Astrocyte (in vitro differentiated cells and primary cell): ENCODE results near the gene CDYL. TPM values are rescaled to one million over a fixed set of nuclear protein-coding genes. Genes with fewer than 3 reads are reported as not detected.

Experiments
- DNase-seq: peaks from one replicate; pipeline ENCODE4 v3.0.0-alpha.2; 2010; ENCODE audit warnings: low read depth
- FAIRE-seq: peaks from 2 replicates; lab custom pipeline; 2011; peaks lifted over from hg19 to GRCh38; lab: Jason Lieb, UNC
- H2AFZ ChIP-seq: 2 replicates; pipeline ENCODE4 v1.6.0; 2012; ENCODE audit warnings: low read depth, low read length, inconsistent platforms
- H3K27ac ChIP-seq: 2 replicates; pipeline ENCODE4 v1.5.1; 2011; ENCODE audit warnings: low read depth, low read length, inconsistent platforms
- H3K27me3 ChIP-seq: 2 replicates; pipeline ENCODE4 v1.6.0; 2011; ENCODE audit warnings: low read length, inconsistent platforms; ENCODE audit not compliant: insufficient read depth
- H3K36me3 ChIP-seq: 2 replicates; pipeline ENCODE4 v1.5.1; 2011; ENCODE audit warnings: low read length, inconsistent platforms; ENCODE audit not compliant: insufficient read depth
- H3K4me1 ChIP-seq: 2 replicates; pipeline ENCODE4 v1.5.1; 2011; ENCODE audit warnings: low read length, inconsistent platforms; ENCODE audit not compliant: insufficient read depth
- H3K4me2 ChIP-seq: 2 replicates; pipeline ENCODE4 v1.6.0; 2012; ENCODE audit warnings: low read length, inconsistent platforms
- H3K4me3 ChIP-seq: 2 replicates; pipeline ENCODE4 v1.5.1; 2011; ENCODE audit warnings: low read depth, mild to moderate bottlenecking, low read length, inconsistent platforms; ENCODE audit not compliant: insufficient read depth
- H3K79me2 ChIP-seq: 2 replicates; pipeline ENCODE4 v1.6.0; 2012; ENCODE audit warnings: mild to moderate bottlenecking, low read length, inconsistent platforms; ENCODE audit not compliant: insufficient read depth
- H3K9ac ChIP-seq: 2 replicates; pipeline ENCODE4 v1.6.0; 2012; ENCODE audit warnings: mild to moderate bottlenecking, low read length, inconsistent platforms
- H3K9me3 ChIP-seq: 2 replicates; pipeline ENCODE4 v1.5.1; 2012; ENCODE audit warnings: low read depth, mild to moderate bottlenecking, low read length, inconsistent platforms; ENCODE audit not compliant: insufficient read depth
- H4K20me1 ChIP-seq: 2 replicates; pipeline ENCODE4 v1.6.0; 2012; ENCODE audit warnings: low read length, inconsistent platforms; ENCODE audit not compliant: insufficient read depth
- H3K27ac Mint-ChIP-seq: one replicate; pipeline ENCODE4 v1.8.0; 2021; ENCODE audit warnings: mild to moderate bottlenecking, mixed read lengths; ENCODE audit not compliant: unreplicated experiment
- H3K27me3 Mint-ChIP-seq: one replicate; pipeline ENCODE4 v1.8.0; 2021; ENCODE audit warnings: low read depth, mixed read lengths; ENCODE audit not compliant: unreplicated experiment
- H3K36me3 Mint-ChIP-seq: one replicate; pipeline ENCODE4 v1.8.0; 2021; ENCODE audit warnings: low read depth, mixed read lengths; ENCODE audit not compliant: unreplicated experiment
- H3K4me1 Mint-ChIP-seq: one replicate; pipeline ENCODE4 v1.8.0; 2021; ENCODE audit warnings: low read depth, mixed read lengths; ENCODE audit not compliant: unreplicated experiment
- H3K4me3 Mint-ChIP-seq: one replicate; pipeline ENCODE4 v1.8.0; 2021; ENCODE audit warnings: mild to moderate bottlenecking, moderate library complexity, mixed read lengths; ENCODE audit not compliant: unreplicated experiment
- H3K9me3 Mint-ChIP-seq: one replicate; pipeline ENCODE4 v1.8.0; 2021; ENCODE audit warnings: mild to moderate bottlenecking, mixed read lengths; ENCODE audit not compliant: unreplicated experiment
- EZH2 ChIP-seq: IDR thresholded peaks from 2 replicates; pipeline ENCODE4 v1.6.1; 2012; ENCODE audit warnings: mild to moderate bottlenecking, low read length, inconsistent platforms; ENCODE audit not compliant: insufficient read depth
- total RNA-seq: library from RNA; stranded (reverse); gene quantifications from 2 replicates; pipeline ENCODE4 v1.2.1, GENCODE V29; 2021
- TF ChIP-seq, protein P1 (sequence below): IDR thresholded peaks from 2 replicates; pipeline ENCODE4 v1.5.1; 2011; ENCODE audit warnings: low read depth, mild to moderate bottlenecking, inconsistent platforms, low read length, moderate library complexity; ENCODE audit not compliant: insufficient read depth

Gene CDYL
- total RNA-seq, 1 donor from 2014 or later, result 87.1 TPM

DNA sequence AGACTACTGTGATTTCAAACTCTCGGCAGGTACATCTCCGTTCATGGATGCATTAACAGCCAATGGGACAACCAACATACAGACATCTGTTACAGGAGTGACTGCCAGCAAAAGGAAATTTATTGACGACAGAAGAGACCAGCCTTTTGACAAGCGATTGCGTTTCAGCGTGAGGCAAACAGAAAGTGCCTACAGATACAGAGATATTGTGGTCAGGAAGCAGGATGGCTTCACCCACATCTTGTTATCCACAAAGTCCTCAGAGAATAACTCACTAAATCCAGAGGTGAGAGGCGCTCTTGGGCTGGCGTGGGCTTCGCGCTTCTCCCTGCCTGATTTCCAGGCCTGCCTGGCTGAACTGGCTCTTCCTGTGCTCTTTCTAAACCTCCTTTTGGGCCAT lies 159.3 kb downstream of the CDYL start:
- FAIRE-seq, result peak; percentile 17
- H3K9ac ChIP-seq, result no peak overlapping the region
- Mint-ChIP-seq H3K4me1 (peaks cover 43% of the 10 kb centered on the region), H3K27me3 (no peaks in the 10 kb centered on the region), H3K4me3 (no peak overlapping the region), H3K36me3 (peaks cover 10% of the 10 kb centered on the region), H3K9me3 (no peaks in the 10 kb centered on the region), H3K27ac (no peak overlapping the region)
- TF ChIP-seq EZH2, result no peak
- TF ChIP-seq, protein P1, sequence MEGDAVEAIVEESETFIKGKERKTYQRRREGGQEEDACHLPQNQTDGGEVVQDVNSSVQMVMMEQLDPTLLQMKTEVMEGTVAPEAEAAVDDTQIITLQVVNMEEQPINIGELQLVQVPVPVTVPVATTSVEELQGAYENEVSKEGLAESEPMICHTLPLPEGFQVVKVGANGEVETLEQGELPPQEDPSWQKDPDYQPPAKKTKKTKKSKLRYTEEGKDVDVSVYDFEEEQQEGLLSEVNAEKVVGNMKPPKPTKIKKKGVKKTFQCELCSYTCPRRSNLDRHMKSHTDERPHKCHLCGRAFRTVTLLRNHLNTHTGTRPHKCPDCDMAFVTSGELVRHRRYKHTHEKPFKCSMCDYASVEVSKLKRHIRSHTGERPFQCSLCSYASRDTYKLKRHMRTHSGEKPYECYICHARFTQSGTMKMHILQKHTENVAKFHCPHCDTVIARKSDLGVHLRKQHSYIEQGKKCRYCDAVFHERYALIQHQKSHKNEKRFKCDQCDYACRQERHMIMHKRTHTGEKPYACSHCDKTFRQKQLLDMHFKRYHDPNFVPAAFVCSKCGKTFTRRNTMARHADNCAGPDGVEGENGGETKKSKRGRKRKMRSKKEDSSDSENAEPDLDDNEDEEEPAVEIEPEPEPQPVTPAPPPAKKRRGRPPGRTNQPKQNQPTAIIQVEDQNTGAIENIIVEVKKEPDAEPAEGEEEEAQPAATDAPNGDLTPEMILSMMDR, result no peak
- H3K27me3 ChIP-seq, result no peaks in the 10 kb centered on the region
- no peak for DNase-seq
- no peak overlapping the region for H3K27ac ChIP-seq
- H3K4me1 ChIP-seq, result peaks cover 3% of the 10 kb centered on the region
- H2AFZ ChIP-seq, result no peak overlapping the region
- H3K4me2 ChIP-seq, result no peak overlapping the region
- H3K36me3 ChIP-seq, result no peaks in the 10 kb centered on the region
- H3K79me2 ChIP-seq, result peaks cover 26% of the 10 kb centered on the region
- no peak overlapping the region for H3K4me3 ChIP-seq
- peaks cover 66% of the 10 kb centered on the region for H4K20me1 ChIP-seq
- no peaks in the 10 kb centered on the region for H3K9me3 ChIP-seq

DNA sequence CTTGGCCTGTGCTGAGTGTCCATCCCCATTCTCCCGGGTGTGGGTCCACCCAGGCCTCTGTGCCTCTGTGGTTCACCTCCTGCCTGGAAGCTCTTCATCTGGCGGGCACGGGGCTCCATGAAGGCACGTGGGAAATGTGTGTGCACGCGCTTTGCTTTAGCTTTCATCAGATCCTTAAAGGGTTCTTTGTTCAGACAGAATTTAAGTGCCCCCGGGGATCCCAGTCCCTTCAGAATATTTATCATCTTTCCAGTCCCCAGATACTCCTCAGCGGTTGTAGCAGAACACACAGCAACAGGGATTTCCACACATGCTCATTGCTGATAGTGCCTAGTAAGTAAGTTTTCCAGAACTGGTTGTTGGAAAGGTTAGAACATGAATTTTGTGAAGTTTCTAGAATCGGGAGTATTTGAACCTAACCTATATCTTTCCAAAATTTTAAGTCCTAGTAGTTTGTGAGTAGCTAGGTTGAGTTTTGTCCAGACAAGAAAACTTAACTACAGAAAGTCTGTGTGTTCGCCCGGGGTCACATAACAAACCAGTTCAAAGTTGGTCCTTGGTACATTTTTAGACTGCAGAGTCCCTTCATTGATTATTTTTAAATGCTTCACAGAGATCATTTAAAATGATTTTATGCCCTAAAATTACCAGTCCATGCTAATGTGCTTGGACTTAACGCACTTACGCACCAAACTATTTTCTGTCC lies 159.9 kb downstream of the CDYL start:
- peak overlapping the region; percentile 37 for H3K27ac Mint-ChIP-seq
- no peak overlapping the region for H2AFZ ChIP-seq
- H3K9ac ChIP-seq, result no peak overlapping the region
- FAIRE-seq, result no peak
- no peak for DNase-seq
- H3K36me3 ChIP-seq, result no peaks in the 10 kb centered on the region
- no peak overlapping the region for H3K4me3 ChIP-seq
- H3K4me2 ChIP-seq, result no peak overlapping the region
- H4K20me1 ChIP-seq, result peaks cover 60% of the 10 kb centered on the region
- H3K4me1 ChIP-seq, result peaks cover 8% of the 10 kb centered on the region
- no peaks in the 10 kb centered on the region for H3K27me3 Mint-ChIP-seq
- H3K4me3 Mint-ChIP-seq, result no peak overlapping the region
- peaks cover 10% of the 10 kb centered on the region for H3K36me3 Mint-ChIP-seq
- peaks cover 19% of the 10 kb centered on the region for H3K79me2 ChIP-seq
- peaks cover 43% of the 10 kb centered on the region for H3K4me1 Mint-ChIP-seq
- TF ChIP-seq, protein P1, result no peak
- no peak for TF ChIP-seq EZH2
- no peaks in the 10 kb centered on the region for H3K9me3 Mint-ChIP-seq
- no peaks in the 10 kb centered on the region for H3K9me3 ChIP-seq
- no peak overlapping the region for H3K27ac ChIP-seq
- H3K27me3 ChIP-seq, result no peaks in the 10 kb centered on the region

DNA sequence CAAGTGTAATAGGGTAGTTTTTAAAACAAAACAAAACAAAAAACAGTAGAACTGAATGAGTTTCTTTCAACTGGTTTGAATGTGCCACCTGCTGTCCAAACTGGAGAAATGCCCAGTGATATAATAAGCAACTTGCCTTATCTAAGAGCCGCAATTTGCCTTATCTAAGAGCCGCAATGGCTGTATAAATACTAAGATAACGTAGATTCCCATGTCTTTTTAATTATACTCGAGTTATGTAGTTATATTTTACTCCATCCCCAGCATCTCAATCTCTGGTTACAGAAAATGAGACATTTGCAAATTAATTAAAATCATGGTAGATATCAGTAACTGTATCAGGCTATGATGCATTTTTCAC lies 160.5 kb downstream of the CDYL start:
- Histone ChIP-seq H2AFZ (no peak overlapping the region), H3K4me1 (peaks cover 14% of the 10 kb centered on the region), H3K36me3 (no peaks in the 10 kb centered on the region), H3K4me3 (no peak overlapping the region), H3K9ac (no peak overlapping the region), H3K27me3 (no peaks in the 10 kb centered on the region), H3K27ac (no peak overlapping the region), H3K4me2 (no peak overlapping the region), H4K20me1 (peaks cover 55% of the 10 kb centered on the region), H3K9me3 (no peaks in the 10 kb centered on the region), H3K79me2 (peaks cover 14% of the 10 kb centered on the region)
- peaks cover 42% of the 10 kb centered on the region for H3K4me1 Mint-ChIP-seq
- DNase-seq, result peak; percentile 61
- no peaks in the 10 kb centered on the region for H3K9me3 Mint-ChIP-seq
- no peak for TF ChIP-seq EZH2
- TF ChIP-seq, protein P1, result peak; percentile 69
- no peaks in the 10 kb centered on the region for H3K27me3 Mint-ChIP-seq
- no peak overlapping the region for H3K4me3 Mint-ChIP-seq
- peaks cover 10% of the 10 kb centered on the region for H3K36me3 Mint-ChIP-seq
- no peak for FAIRE-seq
- no peak overlapping the region for H3K27ac Mint-ChIP-seq
